ENCODE data around the gene LDLRAD3.

GRCh38 chr11:35954205-35954604, 10.3 kb downstream of the LDLRAD3 start:
- TF ChIP-seq CTCF (optimal IDR thresholded peaks at IDR 0.05 in 1 of 3, IDR thresholded peaks at IDR 0.05 in 1 of 3, conservative IDR thresholded peaks at IDR 0.05 in 1 of 3; ENCODE audit: extremely low read depth in 1 of 3, insufficient read depth in 2 of 3, low read length in 3 of 3) (no peak), EZH2 (IDR thresholded peaks at IDR 0.05; ENCODE audit: low read length) (no peak)

Measured in keratinocyte (primary cell).